HG02884 (cell line): ENCODE measurements around the gene SLC4A1.

Experiments used
- ATAC-seq: cut with Tn5 transposase; IDR thresholded peaks from one replicate; pipeline ENCODE4 v1.9.1; 2021; ENCODE audit warnings: mild to moderate bottlenecking, moderate library complexity; ENCODE audit not compliant: unreplicated experiment

The SLC4A1 gene

GRCh38 chr17:44284024-44284400, 16.1 kb upstream of the SLC4A1 start:
- no peak for ATAC-seq

GRCh38 chr17:44283344-44284023, 15.5 kb upstream of the SLC4A1 start:
- ATAC-seq = no peak

- ATAC-seq = no peak
Measured at GRCh38 chr17:44282264-44282663, 14.3 kb upstream of the SLC4A1 start.

GRCh38 chr17:44281570-44281969, 13.6 kb upstream of the SLC4A1 start:
- ATAC-seq = no peak

- ATAC-seq = no peak
Measured at GRCh38 chr17:44280392-44280937, 12.5 kb upstream of the SLC4A1 start.

GRCh38 chr17:44279666-44280391, 11.9 kb upstream of the SLC4A1 start:
- ATAC-seq = peak; percentile 45

- ATAC-seq = no peak
Measured at GRCh38 chr17:44279346-44279665, 11.4 kb upstream of the SLC4A1 start.

- ATAC-seq = no peak
Measured at GRCh38 chr17:44277976-44278375, 10.0 kb upstream of the SLC4A1 start.

- ATAC-seq = no peak
Measured at GRCh38 chr17:44273607-44274006, 5.7 kb upstream of the SLC4A1 start.

GRCh38 chr17:44272954-44273353, 5.0 kb upstream of the SLC4A1 start:
- ATAC-seq = no peak

- ATAC-seq = no peak
Measured at GRCh38 chr17:44272321-44272951, 4.5 kb upstream of the SLC4A1 start.

GRCh38 chr17:44269535-44270240, 1.8 kb upstream of the SLC4A1 start:
- ATAC-seq = no peak

GRCh38 chr17:44268709-44269534, 987 bp upstream of the SLC4A1 start:
- no peak for ATAC-seq

- no peak for ATAC-seq
Measured at GRCh38 chr17:44267165-44267455, 825 bp downstream of the SLC4A1 start.

- no peak for ATAC-seq
Measured at GRCh38 chr17:44266402-44267164, 1.4 kb downstream of the SLC4A1 start.

GRCh38 chr17:44263345-44263902, 4.5 kb downstream of the SLC4A1 start:
- ATAC-seq = no peak

- ATAC-seq = no peak
Measured at GRCh38 chr17:44262654-44263225, 5.2 kb downstream of the SLC4A1 start.

- no peak for ATAC-seq
Measured at GRCh38 chr17:44260296-44260695, 7.6 kb downstream of the SLC4A1 start.

- no peak for ATAC-seq
Measured at GRCh38 chr17:44258811-44259351, 9.1 kb downstream of the SLC4A1 start.
